ENCODE results near the gene LNX1. TPM values are rescaled to one million over a fixed set of nuclear protein-coding genes. Genes with fewer than 3 reads are reported as not detected.

Gene LNX1
- total RNA-seq, 1 donor from 2014 or later, result 0.10 TPM

DNA sequence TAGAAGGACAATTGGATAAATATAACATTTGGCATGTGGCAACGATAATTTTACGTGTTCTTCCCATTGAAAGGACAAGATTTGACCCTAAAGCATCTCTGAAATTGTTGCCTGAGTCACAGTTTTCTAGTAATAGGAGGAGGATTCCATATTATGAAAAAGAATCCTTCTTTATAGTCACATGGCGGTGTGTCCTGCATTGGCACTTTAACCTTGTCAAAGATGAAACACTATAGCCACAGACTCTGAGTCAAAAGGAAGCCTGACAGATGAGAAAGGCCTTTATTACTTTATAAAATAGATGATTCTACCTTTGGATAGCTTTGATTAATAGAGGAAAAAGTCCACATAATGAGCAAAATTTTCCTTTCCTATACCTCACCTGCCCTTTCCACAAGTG lies 11.5 kb downstream of the LNX1 start:
- Mint-ChIP-seq H3K4me3 (ENCODE audit: unreplicated experiment) (no peak overlapping the region), H3K9me3 (ENCODE audit: unreplicated experiment) (no peaks in the 10 kb centered on the region), H3K27me3 (ENCODE audit: unreplicated experiment) (no peaks in the 10 kb centered on the region), H3K36me3 (ENCODE audit: unreplicated experiment) (no peaks in the 10 kb centered on the region), H3K4me1 (ENCODE audit: low read depth, unreplicated experiment) (no peaks in the 10 kb centered on the region), H3K27ac (ENCODE audit: unreplicated experiment) (no peak overlapping the region)
- TF ChIP-seq, protein P1, sequence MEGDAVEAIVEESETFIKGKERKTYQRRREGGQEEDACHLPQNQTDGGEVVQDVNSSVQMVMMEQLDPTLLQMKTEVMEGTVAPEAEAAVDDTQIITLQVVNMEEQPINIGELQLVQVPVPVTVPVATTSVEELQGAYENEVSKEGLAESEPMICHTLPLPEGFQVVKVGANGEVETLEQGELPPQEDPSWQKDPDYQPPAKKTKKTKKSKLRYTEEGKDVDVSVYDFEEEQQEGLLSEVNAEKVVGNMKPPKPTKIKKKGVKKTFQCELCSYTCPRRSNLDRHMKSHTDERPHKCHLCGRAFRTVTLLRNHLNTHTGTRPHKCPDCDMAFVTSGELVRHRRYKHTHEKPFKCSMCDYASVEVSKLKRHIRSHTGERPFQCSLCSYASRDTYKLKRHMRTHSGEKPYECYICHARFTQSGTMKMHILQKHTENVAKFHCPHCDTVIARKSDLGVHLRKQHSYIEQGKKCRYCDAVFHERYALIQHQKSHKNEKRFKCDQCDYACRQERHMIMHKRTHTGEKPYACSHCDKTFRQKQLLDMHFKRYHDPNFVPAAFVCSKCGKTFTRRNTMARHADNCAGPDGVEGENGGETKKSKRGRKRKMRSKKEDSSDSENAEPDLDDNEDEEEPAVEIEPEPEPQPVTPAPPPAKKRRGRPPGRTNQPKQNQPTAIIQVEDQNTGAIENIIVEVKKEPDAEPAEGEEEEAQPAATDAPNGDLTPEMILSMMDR (IDR thresholded peaks at IDR 0.05; ENCODE audit: partially characterized antibody, unreplicated experiment), result no peak
- DNase-seq, result no peak

- Mint-ChIP-seq H3K9me3 (ENCODE audit: unreplicated experiment) (no peaks in the 10 kb centered on the region), H3K27me3 (ENCODE audit: unreplicated experiment) (no peaks in the 10 kb centered on the region), H3K27ac (ENCODE audit: unreplicated experiment) (no peak overlapping the region), H3K36me3 (ENCODE audit: unreplicated experiment) (no peaks in the 10 kb centered on the region), H3K4me3 (ENCODE audit: unreplicated experiment) (no peak overlapping the region), H3K4me1 (ENCODE audit: low read depth, unreplicated experiment) (no peaks in the 10 kb centered on the region)
- DNase-seq, result no peak
- TF ChIP-seq, protein P1 (IDR thresholded peaks at IDR 0.05; ENCODE audit: partially characterized antibody, unreplicated experiment), result no peak
Observed at GRCh38 chr4:53576676-53577372, 14.5 kb downstream of the LNX1 start.

GRCh38 chr4:53576071-53576617 lies 15.1 kb downstream of the LNX1 start:
- Mint-ChIP-seq H3K27me3 (ENCODE audit: unreplicated experiment) (no peaks in the 10 kb centered on the region), H3K9me3 (ENCODE audit: unreplicated experiment) (no peaks in the 10 kb centered on the region), H3K27ac (ENCODE audit: unreplicated experiment) (no peak overlapping the region), H3K4me1 (ENCODE audit: low read depth, unreplicated experiment) (no peaks in the 10 kb centered on the region), H3K4me3 (ENCODE audit: unreplicated experiment) (no peak overlapping the region), H3K36me3 (ENCODE audit: unreplicated experiment) (no peaks in the 10 kb centered on the region)
- TF ChIP-seq, protein P1 (IDR thresholded peaks at IDR 0.05; ENCODE audit: partially characterized antibody, unreplicated experiment), result no peak
- no peak for DNase-seq

DNA sequence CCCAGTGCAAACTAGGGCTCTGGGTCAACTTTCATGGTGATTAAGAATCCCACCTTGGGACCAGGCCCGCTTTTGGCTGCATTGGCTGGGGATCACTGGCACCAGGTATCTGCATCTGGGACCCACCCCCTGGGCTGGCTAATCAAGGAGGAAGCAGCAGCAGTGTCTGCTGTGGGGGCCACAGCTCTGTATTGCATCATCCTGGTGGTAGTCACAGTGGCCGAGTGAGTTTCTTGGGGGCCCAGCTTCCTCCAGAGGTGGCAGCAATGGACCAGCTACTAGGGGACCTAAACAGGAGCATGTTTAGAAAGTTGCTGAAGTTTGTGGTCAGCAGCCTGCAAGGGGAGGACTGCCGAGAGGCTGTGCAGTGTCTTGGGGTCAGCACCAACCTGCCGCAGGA lies 15.7 kb downstream of the LNX1 start:
- no peaks in the 10 kb centered on the region for H3K4me1 Mint-ChIP-seq (ENCODE audit: low read depth, unreplicated experiment)
- no peak overlapping the region for H3K27ac Mint-ChIP-seq (ENCODE audit: unreplicated experiment)
- no peaks in the 10 kb centered on the region for H3K27me3 Mint-ChIP-seq (ENCODE audit: unreplicated experiment)
- TF ChIP-seq, protein P1 (IDR thresholded peaks at IDR 0.05; ENCODE audit: partially characterized antibody, unreplicated experiment), result no peak
- DNase-seq, result no peak
- no peaks in the 10 kb centered on the region for H3K36me3 Mint-ChIP-seq (ENCODE audit: unreplicated experiment)
- H3K9me3 Mint-ChIP-seq (ENCODE audit: unreplicated experiment), result no peaks in the 10 kb centered on the region
- H3K4me3 Mint-ChIP-seq (ENCODE audit: unreplicated experiment), result no peak overlapping the region

DNA sequence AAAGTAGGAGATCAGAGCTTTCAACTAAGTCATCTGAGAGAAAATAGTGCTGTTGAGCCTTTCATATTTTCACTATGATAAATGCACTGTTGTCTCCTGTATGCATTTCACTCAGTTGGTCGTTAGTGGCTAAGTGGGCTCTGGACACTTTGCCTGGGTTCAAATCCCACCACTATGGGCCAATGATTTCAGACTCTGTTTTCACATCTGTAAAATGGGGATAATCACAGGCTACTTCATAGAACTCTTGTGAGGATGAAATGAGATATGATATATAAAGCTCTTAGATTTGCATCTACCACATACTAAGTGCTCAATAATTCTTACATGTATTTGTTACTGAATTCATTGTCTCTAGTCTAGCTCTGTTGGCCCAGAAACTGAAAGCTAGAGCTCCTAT lies 16.8 kb downstream of the LNX1 start:
- Mint-ChIP-seq H3K9me3 (ENCODE audit: unreplicated experiment) (no peaks in the 10 kb centered on the region), H3K27me3 (ENCODE audit: unreplicated experiment) (no peaks in the 10 kb centered on the region), H3K4me1 (ENCODE audit: low read depth, unreplicated experiment) (no peaks in the 10 kb centered on the region), H3K36me3 (ENCODE audit: unreplicated experiment) (no peaks in the 10 kb centered on the region), H3K4me3 (ENCODE audit: unreplicated experiment) (no peak overlapping the region), H3K27ac (ENCODE audit: unreplicated experiment) (no peak overlapping the region)
- DNase-seq, result no peak
- TF ChIP-seq, protein P1 (IDR thresholded peaks at IDR 0.05; ENCODE audit: partially characterized antibody, unreplicated experiment), result no peak
